ENCODE measurements around the gene FOXP1. TPM values are rescaled to one million over a fixed set of nuclear protein-coding genes. Genes with fewer than 3 reads are reported as not detected.

The FOXP1 gene
- total and polyA plus RNA-seq, 2 of the 8 experiments (the other 6 are each of a cell fraction or from before 2014, with no cell fraction given), result 13.9 to 25.4 TPM

DNA sequence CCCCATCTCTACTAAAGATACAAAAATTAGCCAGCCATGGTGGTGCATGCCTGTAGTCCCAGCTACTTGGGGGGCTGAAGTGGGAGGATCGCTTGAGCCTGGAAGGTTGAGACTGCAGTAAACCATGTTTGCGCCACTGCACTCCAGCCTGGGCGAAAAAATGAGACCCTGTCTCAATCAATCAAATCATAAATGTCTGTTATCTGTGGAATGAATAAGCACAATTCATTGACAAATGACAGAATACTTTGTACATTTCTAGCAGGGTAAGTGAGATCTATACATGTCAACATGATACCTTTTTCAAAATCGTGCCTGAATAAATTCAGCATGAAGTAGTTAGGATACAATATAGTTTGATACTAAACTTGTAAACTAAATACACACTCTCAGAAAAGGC is 181.2 kb downstream of the FOXP1 start:
- Histone ChIP-seq H3K27ac (ENCODE audit: low read depth, low read length) (no peak overlapping the region), H3K9me3 (ENCODE audit: insufficient read depth in 2 of 2, low read depth in 1 of 2, low read length in 1 of 2) (no peaks in the 10 kb centered on the region), H3K23ac (ENCODE audit: insufficient read length) (no peak overlapping the region), H2AFZ (ENCODE audit: low read length) (no peak overlapping the region), H2BK15ac (ENCODE audit: low read length) (no peak overlapping the region), H2BK5ac (ENCODE audit: low read depth, low read length) (no peak overlapping the region), H3K4ac (replicated peaks; ENCODE audit: insufficient read length, low read depth, low read length) (no peak overlapping the region), H3K23me2 (ENCODE audit: low read depth, low read length) (no peaks in the 10 kb centered on the region), H2BK120ac (replicated peaks; ENCODE audit: low read depth, low read length) (no peak overlapping the region), H3K18ac (ENCODE audit: extremely low read depth, low read length) (no peak overlapping the region), H2BK20ac (ENCODE audit: low read length) (no peak overlapping the region), H4K91ac (replicated peaks; ENCODE audit: insufficient read length, low read length) (no peak overlapping the region), H3K14ac (ENCODE audit: insufficient read length) (no peak overlapping the region), H2AK5ac (ENCODE audit: low read depth, low read length) (no peak overlapping the region), H2BK12ac (ENCODE audit: low read depth, low read length) (no peak overlapping the region), H4K8ac (ENCODE audit: extremely low read depth, insufficient read depth, low read length) (no peak overlapping the region), H4K20me1 (replicated peaks in 1 of 2; ENCODE audit: control insufficient read depth in 1 of 2, insufficient read depth in 2 of 2, low read length in 2 of 2) (no peaks in the 10 kb centered on the region), H3K4me1 (replicated peaks in 1 of 4; ENCODE audit: control insufficient read depth in 3 of 4, insufficient read depth in 4 of 4, low read length in 3 of 4) (no peaks in the 10 kb centered on the region), H3K27me3 (replicated peaks in 1 of 4; ENCODE audit: control insufficient read depth in 3 of 4, extremely low read depth in 1 of 4, insufficient read depth in 3 of 4, low read length in 3 of 4) (no peaks in the 10 kb centered on the region), H3K79me2 (ENCODE audit: control insufficient read depth in 1 of 2, insufficient read depth in 2 of 2, low read length in 2 of 2) (no peaks in the 10 kb centered on the region), H4K5ac (ENCODE audit: insufficient read length, low read depth, low read length) (no peak overlapping the region), H3K79me1 (ENCODE audit: low read depth, low read length) (no peaks in the 10 kb centered on the region), H3K4me2 (ENCODE audit: insufficient read depth in 1 of 2, low read depth in 2 of 2, low read length in 2 of 2) (no peak overlapping the region), H3K9ac (replicated peaks in 1 of 4; ENCODE audit: extremely low read depth in 1 of 4, low read depth in 3 of 4, low read length in 3 of 4) (no peak overlapping the region), H3K56ac (replicated peaks; ENCODE audit: insufficient read length, low read depth, low read length) (no peak overlapping the region), H3K36me3 (ENCODE audit: control insufficient read depth in 2 of 4, insufficient read depth in 4 of 4, low read length in 3 of 4) (no peaks in the 10 kb centered on the region), H3K4me3 (ENCODE audit: extremely low read depth in 1 of 4, insufficient read depth in 2 of 4, low read depth in 3 of 4, low read length in 4 of 4) (no peak overlapping the region)
- CTCF ChIA-PET (ENCODE audit: partially characterized antibody), result interaction anchor here (1.0 to 1.1 kb wide), 2 partner anchors 23 to 75 kb away, joined by 3 read pairs; no protein-coding TSS in a partner anchor
- DNase-seq (ENCODE audit: low read depth in 1 of 2, low spot score in 2 of 2) (no peak), FAIRE-seq (no peak)
- POLR2A ChIA-PET (ENCODE audit: partially characterized antibody), result no interaction called here
- 93% methylated on average over 4 of the region's 4 CpGs; no CpG with 5 or more reads in 1 of the 2 experiments for WGBS, 2 experiments (ENCODE audit: extremely low coverage in 1 of 2, insufficient coverage in 1 of 2, insufficient read length in 1 of 2, insufficient replicate concordance in 2 of 2, low coverage in 1 of 2, low lambda C conversion rate in 2 of 2, missing lambda C conversion rate in 1 of 2)

Data from H1 (cell line).